ENCODE measurements around the gene DCAF4L1. TPM values are rescaled to one million over a fixed set of nuclear protein-coding genes. Genes with fewer than 3 reads are reported as not detected.
A peak's percentile ranks its signal among the peaks of the same experiment; 100 is the strongest.

Gene DCAF4L1
- 0.21 TPM for total RNA-seq

DNA sequence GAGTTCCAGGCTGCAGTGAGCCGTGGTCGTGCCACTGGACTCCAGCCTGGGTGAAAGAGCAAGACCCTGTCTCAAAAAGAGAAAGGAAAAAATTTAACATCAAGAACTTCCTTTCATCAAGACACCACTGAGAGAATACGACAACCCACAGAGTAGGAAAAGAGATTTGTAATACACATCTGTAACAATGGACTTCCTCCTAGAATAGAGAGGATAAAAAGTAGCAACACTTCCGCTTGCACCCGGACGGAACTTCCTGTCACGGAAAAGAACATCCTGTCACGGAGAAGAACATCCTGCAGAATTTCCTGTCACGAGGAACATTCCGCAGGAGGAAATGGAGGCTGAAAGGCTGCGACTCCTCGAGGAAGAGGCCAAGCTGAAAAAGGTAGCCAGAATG, at the start of gene DCAF4L1:
Gene DCAF4L1 (plus strand): TSS at position 301 of the 400 bp plus-strand sequence. CDS start 37 bp downstream, at position 338.
- Histone ChIP-seq H3K9me3 (ENCODE audit: low read depth, low read length) (no peaks in the 10 kb centered on the region), H3K4me3 (ENCODE audit: low read length) (no peak within 1 kb of the TSS), H3K27me3 (ENCODE audit: insufficient read depth, low read length) (no peaks in the 10 kb centered on the region), H3K4me1 (ENCODE audit: insufficient read depth, low read length) (no peaks in the 10 kb centered on the region)

DNA sequence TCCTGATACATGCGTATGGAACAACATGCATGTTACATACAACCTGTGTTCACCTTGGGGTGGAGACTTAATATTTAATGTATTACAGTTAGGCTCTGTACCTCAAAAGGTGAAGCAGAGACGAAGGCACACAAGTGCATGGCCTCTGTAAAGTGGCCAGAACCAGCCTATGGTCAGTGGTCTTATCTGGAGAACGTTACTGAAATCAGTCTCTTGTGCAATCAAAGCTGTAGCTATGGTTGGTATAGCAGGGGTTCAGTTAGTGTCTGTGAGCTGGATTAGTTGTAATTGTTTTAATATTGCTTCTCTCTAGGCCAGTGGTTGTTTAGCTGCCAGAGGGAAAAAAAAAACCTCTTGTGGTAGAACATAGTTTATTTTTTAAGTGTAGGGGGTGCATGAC, 48.6 kb upstream of the DCAF4L1 start:
- H3K9me3 ChIP-seq (ENCODE audit: low read depth, low read length): no peaks in the 10 kb centered on the region
- no peak overlapping the region for H3K4me3 ChIP-seq (ENCODE audit: low read length)
- H3K4me1 ChIP-seq (ENCODE audit: insufficient read depth, low read length): peaks cover 34% of the 10 kb centered on the region

GRCh38 chr4:41933997-41934503, 47.5 kb upstream of the DCAF4L1 start:
- Histone ChIP-seq H3K9me3 (ENCODE audit: low read depth, low read length) (no peaks in the 10 kb centered on the region), H3K4me3 (ENCODE audit: low read length) (peak overlapping the region; percentile 90), H3K27me3 (ENCODE audit: insufficient read depth, low read length) (no peaks in the 10 kb centered on the region), H3K4me1 (ENCODE audit: insufficient read depth, low read length) (peaks cover 35% of the 10 kb centered on the region)

More for the DNA sequence above, 48.6 kb upstream of the DCAF4L1 start:
- no peaks in the 10 kb centered on the region for H3K27me3 ChIP-seq (ENCODE audit: insufficient read depth, low read length)

DNA sequence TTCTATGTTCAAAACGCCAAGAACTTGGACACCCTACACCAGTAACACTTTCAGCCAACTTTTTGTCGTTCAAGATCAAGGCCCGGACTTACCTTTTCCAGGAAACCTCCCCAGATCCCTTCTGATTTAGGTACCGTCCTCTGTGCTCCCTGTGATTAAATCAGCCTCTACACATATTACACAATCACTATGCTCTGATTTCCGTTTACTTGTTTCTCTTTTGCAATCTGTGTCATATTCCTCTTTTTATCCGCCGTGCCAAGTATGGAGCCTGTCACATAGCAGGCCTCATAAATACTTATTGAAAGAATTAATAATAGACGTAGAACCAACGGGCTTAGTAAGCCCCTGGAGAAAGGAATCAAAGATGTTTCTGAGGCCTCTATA, 47.0 kb upstream of the DCAF4L1 start:
- no peaks in the 10 kb centered on the region for H3K9me3 ChIP-seq (ENCODE audit: low read depth, low read length)
- peaks cover 39% of the 10 kb centered on the region for H3K4me1 ChIP-seq (ENCODE audit: insufficient read depth, low read length)
- H3K4me3 ChIP-seq (ENCODE audit: low read length): peak overlapping the region; percentile 90
- H3K27me3 ChIP-seq (ENCODE audit: insufficient read depth, low read length): no peaks in the 10 kb centered on the region

DNA sequence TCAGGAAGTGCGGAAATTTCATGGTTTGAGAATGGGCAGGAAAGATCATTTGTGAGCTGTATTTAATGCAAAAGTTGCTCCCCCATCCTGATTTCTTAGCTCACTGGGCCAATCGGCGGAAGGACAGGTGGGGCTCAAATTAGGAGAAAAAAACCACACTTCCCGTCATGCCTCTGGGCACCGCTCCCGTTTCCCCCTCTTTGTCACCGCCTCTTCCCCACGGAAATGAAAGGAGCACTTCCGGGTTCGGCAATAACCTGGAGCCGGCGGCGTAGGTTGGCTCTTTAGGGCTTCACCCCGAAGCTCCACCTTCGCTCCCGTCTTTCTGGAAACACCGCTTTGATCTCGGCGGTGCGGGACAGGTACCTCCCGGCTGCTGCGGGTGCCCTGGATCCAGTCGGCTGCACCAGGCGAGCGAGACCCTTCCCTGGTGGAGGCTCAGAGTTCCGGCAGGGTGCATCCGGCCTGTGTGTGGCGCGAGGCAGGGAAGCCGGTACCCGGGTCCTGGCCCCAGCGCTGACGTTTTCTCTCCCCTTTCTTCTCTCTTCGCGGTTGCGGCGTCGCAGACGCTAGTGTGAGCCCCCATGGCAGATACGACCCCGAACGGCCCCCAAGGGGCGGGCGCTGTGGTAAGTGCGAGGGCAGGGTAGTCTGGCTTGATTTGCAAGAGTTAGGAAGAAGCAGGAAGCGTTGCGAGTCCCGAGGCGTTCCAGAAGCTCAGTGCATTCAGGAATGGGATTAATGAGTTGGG, 46.5 kb upstream of the DCAF4L1 start, which contains the start of gene TMEM33:
Gene TMEM33 (plus strand): TSS at position 529 of the 751 bp plus-strand sequence. CDS start 56 bp downstream, at position 585.
- H3K9me3 ChIP-seq (ENCODE audit: low read depth, low read length): no peaks in the 10 kb centered on the region
- peaks cover 44% of the 10 kb centered on the region for H3K4me1 ChIP-seq (ENCODE audit: insufficient read depth, low read length)
- H3K27me3 ChIP-seq (ENCODE audit: insufficient read depth, low read length): no peaks in the 10 kb centered on the region
- peak within 1 kb of the TSS; percentile 90 for H3K4me3 ChIP-seq (ENCODE audit: low read length)

GRCh38 chr4:41935652-41936021, 45.9 kb upstream of the DCAF4L1 start:
- Histone ChIP-seq H3K27me3 (ENCODE audit: insufficient read depth, low read length) (no peaks in the 10 kb centered on the region), H3K4me1 (ENCODE audit: insufficient read depth, low read length) (peaks cover 44% of the 10 kb centered on the region), H3K4me3 (ENCODE audit: low read length) (peak overlapping the region; percentile 90), H3K9me3 (ENCODE audit: low read depth, low read length) (no peaks in the 10 kb centered on the region)

GRCh38 chr4:41939016-41939626, 42.4 kb upstream of the DCAF4L1 start:
- Histone ChIP-seq H3K4me1 (ENCODE audit: insufficient read depth, low read length) (peaks cover 29% of the 10 kb centered on the region), H3K27me3 (ENCODE audit: insufficient read depth, low read length) (no peaks in the 10 kb centered on the region), H3K4me3 (ENCODE audit: low read length) (no peak overlapping the region), H3K9me3 (ENCODE audit: low read depth, low read length) (no peaks in the 10 kb centered on the region)

- no peaks in the 10 kb centered on the region for H3K9me3 ChIP-seq (ENCODE audit: low read depth, low read length)
- peaks cover 21% of the 10 kb centered on the region for H3K4me1 ChIP-seq (ENCODE audit: insufficient read depth, low read length)
- H3K4me3 ChIP-seq (ENCODE audit: low read length): no peak overlapping the region
- no peaks in the 10 kb centered on the region for H3K27me3 ChIP-seq (ENCODE audit: insufficient read depth, low read length)
These were observed 40.7 kb upstream of the DCAF4L1 start for GRCh38 chr4:41940834-41941233.

DNA sequence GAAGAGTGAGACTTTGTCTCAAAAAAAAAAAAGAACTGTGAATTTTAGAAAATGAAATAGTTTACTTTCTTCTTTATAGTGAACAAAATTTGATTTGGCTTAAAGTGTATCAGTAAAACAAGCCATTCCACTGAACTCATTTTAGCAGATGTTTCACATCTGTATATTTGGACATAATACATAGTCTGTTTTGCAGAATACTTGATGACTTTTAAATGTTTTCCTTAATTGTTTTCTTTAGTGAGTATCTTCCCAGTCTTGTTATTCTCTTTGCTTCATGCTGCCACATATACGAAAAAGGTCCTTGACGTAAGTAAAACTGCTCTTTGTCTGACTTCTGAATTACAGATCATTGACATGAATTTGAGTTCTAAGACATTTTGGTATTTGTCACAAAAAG, 38.0 kb upstream of the DCAF4L1 start:
- Histone ChIP-seq H3K4me1 (ENCODE audit: insufficient read depth, low read length) (peaks cover 10% of the 10 kb centered on the region), H3K4me3 (ENCODE audit: low read length) (no peak overlapping the region), H3K9me3 (ENCODE audit: low read depth, low read length) (no peaks in the 10 kb centered on the region), H3K27me3 (ENCODE audit: insufficient read depth, low read length) (no peaks in the 10 kb centered on the region)

- no peaks in the 10 kb centered on the region for H3K27me3 ChIP-seq (ENCODE audit: insufficient read depth, low read length)
- H3K4me1 ChIP-seq (ENCODE audit: insufficient read depth, low read length): peaks cover 8% of the 10 kb centered on the region
- no peak overlapping the region for H3K4me3 ChIP-seq (ENCODE audit: low read length)
- H3K9me3 ChIP-seq (ENCODE audit: low read depth, low read length): no peaks in the 10 kb centered on the region
These were observed 37.5 kb upstream of the DCAF4L1 start for GRCh38 chr4:41944089-41944488.

GRCh38 chr4:41949531-41949930, 32.0 kb upstream of the DCAF4L1 start:
- H3K4me3 ChIP-seq (ENCODE audit: low read length): no peak overlapping the region
- H3K27me3 ChIP-seq (ENCODE audit: insufficient read depth, low read length): no peaks in the 10 kb centered on the region
- no peaks in the 10 kb centered on the region for H3K4me1 ChIP-seq (ENCODE audit: insufficient read depth, low read length)
- no peaks in the 10 kb centered on the region for H3K9me3 ChIP-seq (ENCODE audit: low read depth, low read length)

DNA sequence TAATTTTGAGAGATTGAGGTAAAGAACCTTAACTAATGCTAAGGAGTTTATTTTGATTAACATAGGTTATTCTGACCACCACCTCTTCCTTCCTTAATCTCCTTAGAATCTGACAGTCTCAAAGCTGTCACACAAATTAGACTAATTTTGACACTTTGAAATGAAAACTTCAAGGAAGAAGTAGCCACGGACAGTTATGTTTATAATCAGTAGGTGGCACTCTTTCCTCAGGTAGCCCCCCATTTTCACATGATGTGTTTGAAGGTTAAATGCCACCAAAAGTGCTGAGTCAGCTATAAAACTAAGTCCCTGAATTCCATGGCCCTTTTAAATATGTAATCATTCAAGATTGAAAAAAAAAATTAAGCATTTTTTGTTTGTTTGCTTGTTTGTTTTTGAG, 23.9 kb upstream of the DCAF4L1 start:
- Histone ChIP-seq H3K4me3 (ENCODE audit: low read length) (no peak overlapping the region), H3K9me3 (ENCODE audit: low read depth, low read length) (no peaks in the 10 kb centered on the region), H3K4me1 (ENCODE audit: insufficient read depth, low read length) (no peaks in the 10 kb centered on the region)

DNA sequence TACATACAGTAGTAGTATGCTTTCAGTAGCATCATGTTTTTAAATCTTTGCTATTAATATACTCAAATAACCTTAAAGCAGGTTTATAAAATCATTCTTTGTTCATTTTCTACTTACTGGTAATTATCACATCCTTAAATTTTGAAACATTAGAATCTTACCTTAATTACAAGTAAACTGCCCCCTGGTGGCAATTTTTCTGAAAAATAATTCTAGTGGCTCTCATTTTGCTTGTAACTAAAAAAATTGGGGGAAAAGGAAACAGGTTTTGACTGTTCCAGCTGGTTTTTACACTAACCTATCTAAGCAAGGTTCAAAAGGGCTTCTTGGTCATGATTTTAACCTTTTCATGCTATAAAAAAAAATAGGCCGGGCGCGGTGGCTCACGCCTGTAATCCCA, 18.5 kb upstream of the DCAF4L1 start:
- Histone ChIP-seq H3K27me3 (ENCODE audit: insufficient read depth, low read length) (no peaks in the 10 kb centered on the region), H3K9me3 (ENCODE audit: low read depth, low read length) (no peaks in the 10 kb centered on the region), H3K4me1 (ENCODE audit: insufficient read depth, low read length) (no peaks in the 10 kb centered on the region), H3K4me3 (ENCODE audit: low read length) (no peak overlapping the region)

More for the DNA sequence above, 23.9 kb upstream of the DCAF4L1 start:
- no peaks in the 10 kb centered on the region for H3K27me3 ChIP-seq (ENCODE audit: insufficient read depth, low read length)

GRCh38 chr4:41964401-41964800, 17.2 kb upstream of the DCAF4L1 start:
- Histone ChIP-seq H3K27me3 (ENCODE audit: insufficient read depth, low read length) (no peaks in the 10 kb centered on the region), H3K4me1 (ENCODE audit: insufficient read depth, low read length) (no peaks in the 10 kb centered on the region), H3K4me3 (ENCODE audit: low read length) (no peak overlapping the region), H3K9me3 (ENCODE audit: low read depth, low read length) (no peaks in the 10 kb centered on the region)

- H3K27me3 ChIP-seq (ENCODE audit: insufficient read depth, low read length): no peaks in the 10 kb centered on the region
- H3K4me3 ChIP-seq (ENCODE audit: low read length): no peak overlapping the region
- H3K4me1 ChIP-seq (ENCODE audit: insufficient read depth, low read length): no peaks in the 10 kb centered on the region
- no peaks in the 10 kb centered on the region for H3K9me3 ChIP-seq (ENCODE audit: low read depth, low read length)
These were observed 14.2 kb upstream of the DCAF4L1 start for GRCh38 chr4:41967392-41967791.
